NCI-H146 treated with DMSO at 0.1 percent for 48 hours (cell line): ENCODE results near the gene FGR.

Source experiments
- DNase-seq: peaks from one replicate; lab custom pipeline; 2025; ENCODE audit not compliant: unreplicated experiment; lab: John Stamatoyannopoulos, UW

Gene FGR

DNA sequence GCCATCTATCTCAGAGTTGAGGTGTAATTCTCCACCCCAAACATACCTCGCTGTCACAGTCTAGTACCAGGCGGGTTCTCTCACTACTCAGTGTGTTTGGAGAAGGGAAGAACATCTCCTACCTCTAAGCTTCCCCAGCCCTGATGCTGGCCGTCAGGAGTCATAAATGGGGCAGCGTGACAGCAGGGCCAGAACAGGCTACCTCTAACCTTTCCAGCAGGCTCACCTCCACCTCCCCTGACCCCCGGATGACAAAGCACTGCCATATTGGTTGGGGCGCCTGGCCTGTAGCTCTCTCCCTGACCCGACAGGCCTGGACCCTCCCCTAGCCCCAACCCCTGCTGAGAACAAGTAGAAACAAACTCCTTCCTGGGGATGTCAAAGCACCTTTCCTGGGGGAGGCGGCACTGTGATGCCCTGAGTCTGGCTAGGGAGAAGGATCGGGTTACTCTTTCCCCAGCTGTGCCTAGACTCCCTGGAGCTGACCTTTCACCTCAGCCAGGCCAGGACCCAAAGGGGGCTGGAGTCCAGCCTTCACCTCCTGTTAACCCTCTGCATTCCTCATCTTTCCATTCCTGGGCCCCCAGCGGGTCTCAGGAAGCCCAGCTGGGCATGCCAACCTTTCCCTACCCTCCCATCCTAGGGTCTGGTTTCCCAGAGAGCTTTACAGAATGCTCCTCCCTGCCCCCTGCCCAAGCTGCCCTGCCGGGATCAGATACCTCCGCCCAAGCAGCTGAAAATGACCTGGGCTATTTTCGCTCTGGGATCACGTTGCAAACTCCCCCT, 65.3 kb downstream of the FGR start:
- DNase-seq: no peak

GRCh38 chr1:27569088-27569460, 65.9 kb downstream of the FGR start:
- DNase-seq: no peak

DNA sequence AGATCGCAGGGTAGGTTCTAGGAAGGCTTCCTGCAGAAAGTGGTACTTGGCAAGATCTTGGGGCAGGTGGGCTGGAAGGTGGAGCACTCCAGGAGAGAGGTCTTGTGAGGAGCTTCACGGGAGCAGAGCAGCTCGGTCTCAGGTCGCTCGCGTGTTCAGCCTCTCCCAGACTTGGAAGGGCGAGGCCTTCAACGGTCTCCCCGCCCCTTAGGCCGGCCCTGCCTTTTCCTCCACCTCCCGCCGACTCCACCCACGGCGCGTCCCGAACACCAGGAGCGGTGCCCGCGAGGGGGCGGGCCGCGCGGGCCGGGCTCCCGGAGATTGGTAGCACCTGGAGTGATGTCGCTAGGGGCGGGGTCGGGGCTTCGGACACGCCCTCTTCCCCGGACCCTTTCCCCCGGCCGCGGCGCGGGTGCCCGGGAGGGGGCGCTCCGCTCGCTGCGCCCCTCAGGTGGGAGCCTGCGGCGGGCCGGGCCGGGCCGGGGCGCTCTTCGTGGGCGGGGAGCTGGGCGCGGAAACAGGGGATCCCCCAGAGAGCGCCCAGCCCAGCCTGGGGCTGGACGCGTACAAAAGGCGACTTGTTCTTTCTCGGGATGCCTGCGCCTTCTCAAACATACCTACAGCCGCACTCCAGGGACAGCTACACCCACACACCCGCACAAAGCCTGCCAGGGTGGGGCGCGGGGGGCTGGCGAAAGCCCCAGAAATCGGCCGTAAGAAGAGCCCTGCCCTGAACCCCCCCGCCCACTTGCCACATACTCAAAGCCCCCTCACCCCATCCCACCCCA, 66.5 kb downstream of the FGR start:
- DNase-seq: peak; percentile 83

DNA sequence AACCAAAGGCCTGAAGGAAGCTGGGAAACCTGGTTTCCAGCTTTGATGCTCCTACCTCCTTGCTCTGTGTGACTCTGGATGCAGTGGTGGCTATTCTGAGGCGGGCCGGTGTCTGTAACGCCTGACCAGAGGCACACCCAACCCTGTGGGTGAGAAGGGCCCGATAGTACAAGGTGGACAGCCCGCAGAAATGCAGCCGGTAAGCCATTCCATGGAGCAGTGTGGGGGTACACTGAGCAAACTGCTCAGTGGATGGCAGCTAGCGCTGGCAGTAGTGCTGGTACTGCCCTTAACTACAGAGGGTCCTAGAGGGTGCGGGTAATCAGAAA, 67.0 kb downstream of the FGR start:
- DNase-seq: no peak

- DNase-seq: no peak
Measured at GRCh38 chr1:27567146-27567526, 67.8 kb downstream of the FGR start.

DNA sequence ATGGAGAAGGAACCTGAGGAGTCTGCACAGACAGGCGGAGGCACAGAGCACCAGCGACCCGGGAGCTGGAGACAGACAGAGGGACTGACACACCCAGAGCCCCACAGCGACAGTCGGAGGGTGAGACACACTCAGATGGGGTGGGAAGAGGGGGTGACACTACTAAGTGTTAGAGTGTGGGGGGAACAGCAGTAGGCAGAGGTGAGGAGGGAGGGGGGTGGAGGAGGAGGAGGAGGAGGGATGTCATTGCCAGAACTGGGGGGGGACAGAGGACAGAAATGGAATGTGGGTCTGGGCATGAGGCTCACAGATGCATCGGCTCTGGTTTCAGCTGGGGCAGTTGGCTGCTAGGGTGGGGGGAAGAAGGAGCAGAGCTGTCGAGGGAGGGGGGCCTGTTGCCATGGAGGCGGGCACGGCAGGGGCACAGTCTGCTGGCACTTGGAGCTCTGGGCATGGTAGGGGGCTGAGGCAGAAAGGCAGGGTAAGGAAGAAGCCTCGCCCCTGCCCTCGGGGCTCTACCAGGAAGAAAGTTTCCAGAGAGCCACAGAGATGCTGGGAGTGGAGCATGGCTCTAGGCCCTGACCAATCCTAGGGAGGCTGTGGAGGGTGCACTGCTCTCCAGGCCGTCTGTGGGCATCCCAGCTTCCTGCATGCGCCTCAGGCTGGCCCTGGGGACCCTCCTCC, 68.4 kb downstream of the FGR start:
- no peak for DNase-seq

DNA sequence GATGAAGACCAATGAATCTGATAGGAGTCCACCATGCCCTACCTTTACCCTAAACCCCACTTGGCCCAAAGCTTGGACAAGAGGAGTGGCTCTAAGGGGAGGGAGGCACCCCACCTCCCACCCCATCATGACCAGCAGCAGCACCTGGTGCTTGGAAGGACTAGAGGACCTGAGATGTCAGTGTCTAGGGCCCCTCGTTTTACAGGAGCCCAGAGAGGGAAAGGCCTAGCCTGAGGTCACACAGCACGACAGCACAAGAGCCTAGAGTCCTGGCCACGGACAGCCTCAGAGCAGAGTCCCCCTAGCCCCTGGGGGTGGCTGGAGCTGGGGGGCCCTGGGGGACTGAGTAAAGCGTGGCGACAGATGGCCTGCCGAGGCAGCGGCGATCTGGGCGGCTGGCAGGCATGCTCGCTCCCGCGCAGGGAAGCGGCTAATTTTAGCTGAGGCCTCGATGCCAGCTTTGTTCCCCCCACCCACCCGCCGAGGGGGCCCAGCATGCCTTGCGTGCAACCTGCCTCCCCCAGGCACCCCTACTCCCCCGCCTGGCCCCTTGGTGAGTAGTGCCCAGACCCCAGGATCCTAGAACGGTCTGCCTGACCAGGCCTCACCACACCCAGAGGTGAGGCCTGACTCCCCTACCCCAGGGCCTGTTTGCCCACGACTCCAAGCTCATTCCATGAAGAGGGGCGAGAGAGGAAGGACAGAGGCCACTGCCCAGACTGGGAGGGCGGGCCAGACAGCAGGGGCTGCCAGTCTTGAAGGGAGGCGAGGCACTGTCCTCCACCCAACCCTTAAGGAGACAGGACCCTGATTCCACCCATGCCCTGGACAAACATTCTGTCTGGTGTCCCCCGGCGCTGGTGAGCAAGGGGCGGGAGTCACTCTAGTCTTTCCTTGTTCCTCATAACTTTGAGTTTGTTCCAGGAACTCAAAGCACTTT, 70.0 kb downstream of the FGR start:
- no peak for DNase-seq

- no peak for DNase-seq
Measured at GRCh38 chr1:27563591-27564471, 71.2 kb downstream of the FGR start.

DNA sequence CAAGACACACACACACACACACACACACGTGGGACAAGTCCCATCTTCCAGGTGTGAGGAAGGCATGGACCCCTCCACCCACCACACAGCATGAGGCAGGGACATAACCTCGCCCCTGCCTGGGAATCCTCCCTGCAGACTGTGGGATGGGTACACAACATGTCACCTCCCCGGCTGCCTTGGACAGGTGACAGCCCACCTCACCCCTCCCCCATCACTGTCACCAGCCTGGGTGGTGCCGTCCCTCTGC, 71.7 kb downstream of the FGR start:
- no peak for DNase-seq

DNA sequence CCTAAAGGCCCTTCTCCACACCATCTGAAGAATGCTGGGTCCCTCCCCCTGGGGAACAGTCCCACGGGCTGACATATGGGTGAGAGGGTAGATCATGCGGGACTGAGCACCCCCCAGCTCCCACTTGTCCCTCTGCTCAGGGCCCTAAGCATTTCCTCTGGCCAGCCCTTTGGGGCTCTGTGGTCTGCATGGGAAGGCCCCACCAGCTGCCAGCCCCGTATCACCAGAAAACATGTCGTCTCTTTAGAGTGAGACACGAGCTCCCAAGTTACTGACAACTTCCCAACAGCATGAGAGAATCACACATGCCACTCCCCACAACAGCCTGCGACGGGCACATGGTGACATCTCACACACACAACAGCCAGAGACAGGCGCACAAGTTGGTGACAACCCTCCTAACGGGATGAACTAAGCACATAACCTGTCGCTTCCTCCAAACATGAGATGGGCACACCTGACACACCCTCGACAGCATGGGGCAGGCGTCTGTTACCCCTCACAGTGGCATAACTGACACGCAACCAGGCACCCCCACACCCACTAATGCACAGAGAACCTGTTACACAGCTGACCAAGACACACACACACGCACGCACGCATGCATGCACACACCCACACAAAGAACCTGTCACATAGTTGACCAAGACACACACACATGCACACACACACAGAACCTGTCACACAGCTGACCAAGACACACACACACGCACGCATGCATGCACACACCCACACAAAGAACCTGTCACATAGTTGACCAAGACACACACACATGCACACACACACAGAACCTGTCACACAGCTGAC, 72.2 kb downstream of the FGR start:
- no peak for DNase-seq
